ENCODE measurements around the gene LAPTM5.

DNA sequence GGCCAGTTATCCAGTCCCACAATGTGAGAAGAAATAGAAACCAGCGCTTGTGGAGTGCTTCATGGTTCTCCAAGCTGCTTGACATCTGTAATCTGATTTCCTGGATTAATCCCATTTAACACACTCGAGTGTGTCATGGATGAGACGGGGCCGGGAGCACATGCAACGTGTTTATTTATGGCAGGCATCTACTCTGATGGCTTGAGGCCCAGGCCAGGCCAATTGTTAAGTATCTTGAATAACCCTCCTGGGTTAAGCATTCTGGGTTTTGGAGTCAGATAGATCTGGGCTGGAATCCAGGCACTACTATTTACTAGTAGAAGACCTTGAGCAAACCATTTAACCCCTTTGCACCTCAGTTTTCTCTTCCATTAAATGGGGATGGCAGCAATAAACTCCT lies 37.5 kb upstream of the LAPTM5 start:
- TF ChIP-seq, protein P1, sequence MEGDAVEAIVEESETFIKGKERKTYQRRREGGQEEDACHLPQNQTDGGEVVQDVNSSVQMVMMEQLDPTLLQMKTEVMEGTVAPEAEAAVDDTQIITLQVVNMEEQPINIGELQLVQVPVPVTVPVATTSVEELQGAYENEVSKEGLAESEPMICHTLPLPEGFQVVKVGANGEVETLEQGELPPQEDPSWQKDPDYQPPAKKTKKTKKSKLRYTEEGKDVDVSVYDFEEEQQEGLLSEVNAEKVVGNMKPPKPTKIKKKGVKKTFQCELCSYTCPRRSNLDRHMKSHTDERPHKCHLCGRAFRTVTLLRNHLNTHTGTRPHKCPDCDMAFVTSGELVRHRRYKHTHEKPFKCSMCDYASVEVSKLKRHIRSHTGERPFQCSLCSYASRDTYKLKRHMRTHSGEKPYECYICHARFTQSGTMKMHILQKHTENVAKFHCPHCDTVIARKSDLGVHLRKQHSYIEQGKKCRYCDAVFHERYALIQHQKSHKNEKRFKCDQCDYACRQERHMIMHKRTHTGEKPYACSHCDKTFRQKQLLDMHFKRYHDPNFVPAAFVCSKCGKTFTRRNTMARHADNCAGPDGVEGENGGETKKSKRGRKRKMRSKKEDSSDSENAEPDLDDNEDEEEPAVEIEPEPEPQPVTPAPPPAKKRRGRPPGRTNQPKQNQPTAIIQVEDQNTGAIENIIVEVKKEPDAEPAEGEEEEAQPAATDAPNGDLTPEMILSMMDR (IDR thresholded peaks at IDR 0.05 in 4 of 5, conservative IDR thresholded peaks at IDR 0.05 in 1 of 5) = no peak
- TF ChIP-seq POLR2A (IDR thresholded peaks at IDR 0.05) = no peak

Data from gastrocnemius medialis (tissue), 4 donors.